Vagina (tissue), 2 donors: ENCODE data around the gene VAMP3.

Experiments
- CTCF ChIP-seq, 3 experiments: fragments of 450-650 bp in 2 of 3; fragments of 200-600 bp in 1 of 3; sonication (generic) in 1 of 3; IDR thresholded peaks; one replicate each; pipeline ENCODE4 v1.5.1; 2017 to 2019; ENCODE audit warnings: antibody characterized with exemption in 3 of 3, mild to moderate bottlenecking in 2 of 3, moderate library complexity in 2 of 3
- POLR2A ChIP-seq, 2 donors: fragments of 450-650 bp; IDR thresholded peaks; one replicate each; pipeline ENCODE4 v1.6.1; 2017; ENCODE audit warnings: antibody characterized with exemption in 2 of 2, mild to moderate bottlenecking in 2 of 2, moderate library complexity in 2 of 2

- TF ChIP-seq CTCF (IDR thresholded peaks at IDR 0.05) (no peak), POLR2A (IDR thresholded peaks at IDR 0.05) (no peak)
These were observed 40.4 kb downstream of the VAMP3 start for GRCh38 chr1:7811476-7811875.
